GM19395 (cell line): ENCODE measurements around the gene SSH2.

ENCODE experiments used
- ATAC-seq: cut with Tn5 transposase; IDR thresholded peaks from one replicate; pipeline ENCODE4 v1.9.1; 2021; ENCODE audit warnings: mild to moderate bottlenecking, moderate library complexity; ENCODE audit not compliant: unreplicated experiment

The SSH2 gene

DNA sequence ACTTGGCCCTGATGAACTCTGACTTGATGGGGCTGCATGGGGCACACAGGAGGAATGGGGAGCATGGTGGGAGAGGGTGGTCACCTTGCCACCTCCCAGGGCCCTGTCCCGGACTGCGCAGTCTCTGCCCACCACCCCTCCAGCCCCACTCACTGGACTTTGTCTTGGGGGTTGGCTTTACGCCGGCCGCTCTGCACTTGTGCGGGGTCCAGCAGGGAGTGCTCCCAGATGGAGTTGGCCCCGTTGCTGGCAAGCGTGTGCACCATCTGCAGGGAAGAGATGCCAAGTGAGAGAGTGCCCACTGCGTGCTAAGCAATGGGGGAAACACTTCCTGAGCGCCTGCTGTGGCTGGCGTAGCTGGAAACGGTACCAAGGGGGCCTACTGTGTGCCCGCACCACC is 347.3 kb downstream of the SSH2 start:
- no peak for ATAC-seq

DNA sequence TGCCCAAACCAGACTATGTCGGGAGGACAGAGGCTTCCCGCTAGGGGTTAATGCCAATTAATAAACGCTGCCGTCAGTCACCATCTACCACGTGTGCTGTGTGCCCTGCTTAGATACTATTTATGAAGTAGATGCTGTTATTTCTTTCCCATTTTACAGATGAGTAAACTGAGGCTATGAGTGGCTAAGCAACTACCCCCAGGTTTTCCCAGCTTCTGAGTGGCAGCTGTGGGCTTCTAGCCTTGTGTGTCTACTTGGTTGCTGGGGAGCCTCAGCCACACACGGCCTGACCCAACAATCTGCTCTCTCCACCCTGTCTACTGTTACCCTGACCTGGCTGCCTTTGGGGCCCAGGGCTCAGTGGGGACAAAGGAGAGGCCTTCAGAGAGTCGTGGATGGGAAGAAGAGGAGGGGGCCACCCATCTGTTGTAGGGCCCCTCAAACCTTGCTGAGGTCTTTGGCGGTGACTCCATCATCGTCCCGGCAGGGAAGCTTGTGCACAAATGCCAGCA is 347.7 kb downstream of the SSH2 start:
- no peak for ATAC-seq

DNA sequence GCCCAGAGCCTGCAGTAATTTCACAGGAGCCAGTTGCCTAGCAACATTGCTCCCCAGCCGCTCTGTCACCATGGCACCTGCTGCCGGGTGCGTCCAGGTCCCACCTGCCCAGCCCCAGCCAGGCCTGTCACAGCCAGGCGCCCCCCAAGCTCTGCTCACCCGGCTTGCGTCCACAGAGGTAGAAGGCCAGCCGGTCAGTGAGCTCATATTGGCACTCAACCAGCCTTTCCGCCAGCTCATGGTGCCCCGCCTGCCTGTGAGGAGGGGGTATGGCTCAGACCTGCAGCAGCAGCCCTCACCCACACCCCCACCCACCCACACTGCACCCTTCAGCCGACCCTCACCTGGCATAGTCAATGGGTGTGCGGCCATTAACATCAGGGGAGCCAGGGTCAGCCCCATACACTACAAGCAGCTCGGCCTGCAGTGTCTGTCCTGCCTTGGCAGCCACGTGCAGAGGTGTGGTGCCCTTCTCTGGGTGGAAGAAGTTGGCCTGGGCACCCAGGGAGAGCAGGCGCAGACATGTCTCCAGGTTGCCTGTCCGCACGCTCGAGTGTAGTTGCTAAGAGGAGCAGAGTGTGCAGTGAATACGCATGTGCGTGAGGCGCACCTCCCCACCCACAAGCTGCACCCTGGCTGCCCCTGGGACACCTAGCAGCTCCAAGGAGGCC is 348.3 kb downstream of the SSH2 start:
- no peak for ATAC-seq

DNA sequence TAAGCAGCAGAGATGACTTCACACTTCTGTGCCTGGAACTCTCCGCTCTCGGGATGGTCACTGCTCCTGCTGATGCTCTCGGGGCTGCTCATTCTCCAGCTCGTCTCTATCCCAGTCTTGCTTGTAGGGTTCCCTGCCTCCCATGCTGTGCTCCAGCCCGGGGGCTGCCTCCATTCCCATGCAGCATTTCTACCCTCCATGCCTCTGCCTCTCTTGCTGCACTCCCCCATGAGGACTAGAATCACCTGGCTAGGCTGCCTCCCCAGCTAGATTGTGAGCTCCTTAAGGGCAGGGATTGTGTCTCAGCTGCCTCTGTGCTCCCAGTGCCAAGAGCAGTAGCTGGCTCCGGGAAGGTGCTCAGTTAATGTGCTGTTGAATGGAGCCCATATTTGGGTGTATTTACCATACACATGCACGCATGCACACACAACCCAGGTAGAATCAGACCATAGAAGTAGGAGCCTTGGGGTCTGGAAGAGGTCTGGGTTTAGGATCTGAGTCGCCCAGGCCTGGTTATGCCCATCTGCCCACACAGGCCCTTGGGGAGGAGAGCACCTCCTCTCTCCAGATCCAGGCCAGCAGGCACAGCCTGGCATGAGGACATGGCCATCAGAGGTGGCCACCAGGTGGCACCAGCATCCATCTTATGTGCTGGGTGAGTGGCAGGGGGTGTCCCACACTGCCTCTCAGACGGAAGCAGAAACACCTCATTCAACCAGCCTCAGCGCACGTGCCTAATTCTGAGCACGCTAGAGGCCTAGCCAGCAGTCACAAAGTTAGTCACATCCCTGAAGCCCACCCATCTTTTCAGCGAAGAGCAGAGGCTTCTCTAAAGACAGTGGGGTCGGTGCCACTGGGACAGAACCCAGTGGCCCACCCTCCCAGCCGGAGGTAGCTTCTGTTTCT is 349.9 kb downstream of the SSH2 start:
- no peak for ATAC-seq

DNA sequence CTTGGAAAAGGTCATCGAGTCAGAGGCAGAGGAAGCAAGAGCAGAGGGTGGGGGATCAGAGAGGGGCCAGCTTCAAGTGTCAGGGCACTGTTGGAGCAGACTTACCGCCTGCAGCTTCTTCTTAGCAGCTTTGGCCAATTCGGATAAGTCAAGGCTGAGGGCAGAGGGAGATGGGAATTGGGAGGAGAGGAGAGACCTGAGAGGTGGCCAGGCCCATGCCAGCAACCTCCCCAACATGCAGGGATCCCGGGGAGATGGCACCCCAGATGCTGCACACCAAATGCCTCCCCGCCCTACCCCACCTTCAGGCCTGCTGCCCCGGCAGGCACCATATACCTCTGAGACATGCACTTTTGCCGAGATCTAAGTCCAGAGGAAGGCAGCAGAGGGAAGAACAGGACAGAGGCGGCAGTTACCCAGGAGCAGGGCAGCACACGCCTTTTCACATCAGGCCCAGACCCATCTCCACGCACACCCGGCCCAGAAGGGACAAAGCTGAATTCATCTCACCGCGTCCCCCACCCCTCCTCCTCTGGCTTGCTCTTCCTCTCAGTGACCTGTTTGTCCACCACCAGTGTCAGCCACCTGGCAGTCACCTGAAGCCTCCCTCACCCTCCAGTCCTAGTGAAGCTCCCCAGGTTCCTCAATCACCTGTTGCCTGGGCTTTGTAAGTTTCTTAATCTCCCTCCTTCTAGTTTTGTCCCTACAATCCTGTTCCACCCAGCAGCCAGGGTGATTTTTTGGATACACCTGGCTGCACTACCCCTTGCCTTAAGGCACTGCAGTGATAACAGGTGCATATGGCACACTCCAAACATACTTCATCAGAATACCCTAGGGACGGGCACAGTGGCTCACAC is 351.2 kb downstream of the SSH2 start:
- no peak for ATAC-seq

DNA sequence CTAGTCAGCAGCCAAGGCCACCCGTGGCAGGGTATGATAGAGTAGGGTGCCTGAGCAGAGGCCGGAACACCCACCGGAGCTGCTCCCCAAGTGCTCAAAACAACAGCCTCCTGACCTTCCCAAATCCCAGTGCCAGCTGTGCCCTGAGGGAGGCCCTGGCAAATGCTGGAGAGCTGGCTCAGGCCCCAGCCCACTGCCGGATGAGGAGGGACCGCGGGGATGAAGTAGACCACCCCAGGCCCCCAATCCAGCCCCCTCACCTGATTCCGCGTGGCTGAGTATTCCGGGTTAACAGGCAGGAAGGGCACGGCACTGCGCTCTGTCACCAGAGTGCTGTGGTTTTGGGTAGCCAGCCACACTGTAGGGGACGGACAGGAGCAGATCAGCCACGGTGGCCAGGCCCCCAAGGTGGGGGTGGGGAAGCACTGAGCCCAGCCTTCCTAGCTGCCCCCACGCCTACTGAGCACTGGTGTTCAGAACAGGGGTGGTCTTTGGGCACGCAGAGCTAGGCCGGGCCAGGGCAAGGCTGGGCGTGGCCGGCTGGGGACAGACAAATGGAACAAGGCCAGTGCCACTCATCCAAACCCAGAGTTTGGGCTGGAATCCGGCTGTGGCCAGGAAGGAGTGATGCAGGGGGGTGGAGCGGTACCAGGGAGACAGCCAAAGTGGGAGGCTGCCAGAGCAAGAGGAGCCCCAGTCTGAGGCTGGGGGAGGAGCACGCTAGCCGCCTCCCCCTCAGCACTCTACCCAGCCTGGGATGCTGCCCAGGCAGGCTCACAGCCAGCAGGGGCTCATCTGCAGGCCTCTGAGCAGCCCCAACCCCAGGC is 352.4 kb downstream of the SSH2 start:
- no peak for ATAC-seq

DNA sequence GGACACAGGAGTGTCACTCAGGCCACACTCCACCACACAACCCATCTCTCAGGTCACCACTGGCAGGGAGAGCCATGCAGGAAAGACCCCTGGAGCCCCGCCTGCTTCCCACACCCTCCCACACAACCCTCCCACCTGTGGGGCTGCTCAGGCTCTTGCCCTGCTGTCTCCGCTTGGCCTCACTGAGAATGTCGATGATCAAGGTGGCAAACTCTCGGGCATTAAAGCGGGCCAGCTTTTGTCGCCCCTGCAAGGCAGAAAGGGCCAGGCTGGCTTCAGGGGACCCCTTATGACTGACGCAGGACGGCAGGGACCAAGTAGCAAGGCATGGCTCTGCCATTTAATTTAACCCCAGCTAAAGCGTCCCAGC is 353.0 kb downstream of the SSH2 start:
- no peak for ATAC-seq

DNA sequence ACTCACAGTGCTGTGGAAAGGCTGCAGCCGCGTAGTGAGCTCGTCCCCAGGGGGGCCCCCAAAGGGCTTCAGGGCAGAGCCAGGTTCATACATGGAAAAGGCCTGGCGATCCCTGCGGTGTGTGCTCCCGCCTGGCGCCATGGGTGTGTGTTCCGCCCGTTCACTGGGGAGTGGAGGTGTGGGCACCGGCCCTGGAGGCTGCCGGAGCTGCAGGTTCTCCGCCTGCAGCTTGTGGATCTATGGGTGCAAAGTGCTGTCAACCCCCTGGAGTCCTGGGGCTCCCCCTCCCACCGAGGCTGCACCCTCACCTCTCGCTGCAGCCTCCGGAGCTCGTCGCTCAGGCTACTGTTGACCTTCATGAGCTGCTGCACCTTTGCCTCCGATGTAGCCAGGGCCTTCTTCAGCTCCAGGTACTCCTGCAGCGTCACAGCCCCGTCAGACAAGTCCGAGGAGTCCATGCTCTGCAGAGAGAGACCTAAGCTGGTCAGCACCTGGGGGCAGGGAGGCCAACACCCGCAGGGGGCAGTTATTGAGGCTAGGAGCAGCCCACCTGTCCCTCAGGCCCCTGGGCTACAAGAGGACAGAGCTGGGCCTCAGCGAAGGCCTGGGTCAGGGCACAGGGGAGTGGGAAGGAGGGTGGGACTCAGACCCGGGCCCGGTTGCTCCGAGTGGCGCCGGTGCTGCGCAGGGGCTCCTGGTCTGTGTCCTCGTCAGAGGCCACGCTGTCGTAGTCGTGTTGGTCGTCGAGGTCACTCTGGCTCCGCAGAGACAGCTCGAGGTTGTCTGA is 353.6 kb downstream of the SSH2 start:
- no peak for ATAC-seq
